ENCODE results near the gene PVALB. TPM values are rescaled to one million over a fixed set of nuclear protein-coding genes. Genes with fewer than 3 reads are reported as not detected.

PVALB gene
- total and polyA plus RNA-seq, 2 experiments from 2014 or later = not detected

DNA sequence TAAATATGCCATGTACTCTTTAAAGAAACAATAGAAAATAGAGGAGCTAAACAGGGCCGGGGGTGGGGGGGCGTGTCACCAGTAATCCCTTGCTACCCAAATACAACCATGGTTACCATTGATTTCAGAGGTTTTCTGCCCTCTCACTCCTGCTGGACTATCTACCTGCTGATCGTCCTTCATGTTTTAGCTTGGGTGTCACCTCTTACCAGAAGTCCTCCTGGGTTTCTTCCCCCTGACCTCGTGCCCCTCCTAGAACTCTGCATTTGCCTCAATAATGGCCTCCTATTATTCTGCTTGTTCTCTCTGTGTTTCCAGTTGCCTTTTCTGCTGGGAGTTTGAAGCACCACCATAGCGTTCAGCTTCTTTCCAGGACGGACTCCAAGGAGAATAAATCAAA lies 9.4 kb upstream of the PVALB start:
- Histone ChIP-seq H3K9me2 (replicated peaks; ENCODE audit: insufficient read depth) (no peaks in the 10 kb centered on the region), H3K27ac (no peak overlapping the region), H3K4me2 (no peak overlapping the region), H2AFZ (no peak overlapping the region), H4K20me1 (ENCODE audit: insufficient read depth, poor library complexity, severe bottlenecking) (no peaks in the 10 kb centered on the region), H3K27me3 (peaks cover under 1% of the 10 kb centered on the region), H3K4me1 (ENCODE audit: insufficient read depth) (no peaks in the 10 kb centered on the region), H3K4me3 (no peak overlapping the region), H3K36me3 (replicated peaks; ENCODE audit: insufficient read depth, low read depth) (no peaks in the 10 kb centered on the region), H3K9me3 (ENCODE audit: low read depth) (no peaks in the 10 kb centered on the region), H3K79me2 (no peaks in the 10 kb centered on the region)
- TF ChIP-seq EZH2phosphoT487 (IDR thresholded peaks at IDR 0.05; ENCODE audit: low read depth, severe bottlenecking, unreplicated experiment) = no peak
- no peak for TF ChIP-seq EZH2 (IDR thresholded peaks at IDR 0.05; ENCODE audit: borderline replicate concordance)
- TF ChIP-seq, protein P1, sequence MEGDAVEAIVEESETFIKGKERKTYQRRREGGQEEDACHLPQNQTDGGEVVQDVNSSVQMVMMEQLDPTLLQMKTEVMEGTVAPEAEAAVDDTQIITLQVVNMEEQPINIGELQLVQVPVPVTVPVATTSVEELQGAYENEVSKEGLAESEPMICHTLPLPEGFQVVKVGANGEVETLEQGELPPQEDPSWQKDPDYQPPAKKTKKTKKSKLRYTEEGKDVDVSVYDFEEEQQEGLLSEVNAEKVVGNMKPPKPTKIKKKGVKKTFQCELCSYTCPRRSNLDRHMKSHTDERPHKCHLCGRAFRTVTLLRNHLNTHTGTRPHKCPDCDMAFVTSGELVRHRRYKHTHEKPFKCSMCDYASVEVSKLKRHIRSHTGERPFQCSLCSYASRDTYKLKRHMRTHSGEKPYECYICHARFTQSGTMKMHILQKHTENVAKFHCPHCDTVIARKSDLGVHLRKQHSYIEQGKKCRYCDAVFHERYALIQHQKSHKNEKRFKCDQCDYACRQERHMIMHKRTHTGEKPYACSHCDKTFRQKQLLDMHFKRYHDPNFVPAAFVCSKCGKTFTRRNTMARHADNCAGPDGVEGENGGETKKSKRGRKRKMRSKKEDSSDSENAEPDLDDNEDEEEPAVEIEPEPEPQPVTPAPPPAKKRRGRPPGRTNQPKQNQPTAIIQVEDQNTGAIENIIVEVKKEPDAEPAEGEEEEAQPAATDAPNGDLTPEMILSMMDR (IDR thresholded peaks at IDR 0.05; ENCODE audit: poor library complexity) = no peak
- no peak for DNase-seq (ENCODE audit: low spot score)
- 76% methylated on average over 6 of the region's 6 CpGs for WGBS (ENCODE audit: low lambda C conversion rate, missing lambda C conversion rate)

DNA sequence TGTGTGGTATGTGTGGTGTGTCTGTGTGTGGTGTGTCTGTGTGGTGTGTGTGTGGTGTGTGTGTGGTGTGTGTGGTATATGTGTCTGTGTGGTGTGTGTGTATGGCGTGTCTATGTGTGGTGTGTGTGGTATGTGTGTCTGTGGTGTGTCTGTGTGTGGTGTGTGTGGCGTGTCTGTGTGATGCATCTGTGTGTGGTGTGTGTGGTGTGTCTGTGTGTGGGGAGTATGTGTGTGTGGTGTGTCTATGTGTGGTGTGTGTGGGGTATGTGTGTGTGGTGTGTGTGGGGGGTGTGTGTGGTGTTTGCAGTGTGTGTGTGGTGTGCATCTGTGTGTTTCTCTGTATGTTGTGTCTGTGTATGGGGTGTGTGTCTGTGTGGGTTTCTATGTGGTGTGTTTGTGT lies 7.8 kb upstream of the PVALB start:
- Histone ChIP-seq H3K79me2 (no peaks in the 10 kb centered on the region), H3K36me3 (replicated peaks; ENCODE audit: insufficient read depth, low read depth) (no peaks in the 10 kb centered on the region), H3K4me2 (no peak overlapping the region), H2AFZ (no peak overlapping the region), H3K4me3 (no peak overlapping the region), H3K27me3 (peaks cover 17% of the 10 kb centered on the region), H3K9me3 (ENCODE audit: low read depth) (no peaks in the 10 kb centered on the region), H3K27ac (no peak overlapping the region), H4K20me1 (ENCODE audit: insufficient read depth, poor library complexity, severe bottlenecking) (no peaks in the 10 kb centered on the region), H3K4me1 (ENCODE audit: insufficient read depth) (no peaks in the 10 kb centered on the region), H3K9me2 (replicated peaks; ENCODE audit: insufficient read depth) (no peaks in the 10 kb centered on the region)
- no peak for DNase-seq (ENCODE audit: low spot score)
- TF ChIP-seq, protein P1 (IDR thresholded peaks at IDR 0.05; ENCODE audit: poor library complexity) = no peak
- TF ChIP-seq EZH2phosphoT487 (IDR thresholded peaks at IDR 0.05; ENCODE audit: low read depth, severe bottlenecking, unreplicated experiment) (no peak), EZH2 (IDR thresholded peaks at IDR 0.05; ENCODE audit: borderline replicate concordance) (no peak)
- WGBS (ENCODE audit: low lambda C conversion rate, missing lambda C conversion rate) = 94% methylated on average over 2 of the region's 2 CpGs

DNA sequence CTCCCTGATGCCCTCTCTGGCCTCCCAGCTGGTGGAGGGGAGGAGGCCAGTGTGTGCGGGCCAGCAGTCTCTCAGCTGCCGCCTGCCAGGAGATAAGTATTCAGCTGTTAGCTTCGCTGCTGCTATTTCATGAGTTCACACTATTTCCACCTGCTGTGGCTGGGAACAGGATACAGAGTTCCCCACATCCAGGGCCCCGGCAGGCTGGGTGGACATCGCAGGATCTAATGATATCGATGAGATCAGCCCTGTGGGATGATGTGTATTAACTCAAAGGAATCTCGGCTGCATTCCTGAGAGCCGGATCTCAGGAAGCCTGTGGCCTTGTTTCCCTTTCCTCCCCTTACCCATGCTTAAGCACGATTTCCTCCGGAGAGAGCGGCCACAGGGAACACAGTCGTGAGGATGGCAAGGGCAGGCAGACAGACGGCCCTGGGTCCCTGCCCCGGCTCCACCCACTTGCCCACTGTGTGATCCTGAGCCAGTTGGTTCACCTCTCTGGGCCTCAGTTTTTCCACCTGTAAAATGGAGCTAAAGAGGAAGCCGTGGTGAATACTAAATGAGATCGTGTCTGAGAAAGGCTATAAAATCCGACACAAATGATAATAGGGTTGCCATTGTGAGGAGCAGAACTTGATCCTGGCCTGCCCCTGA lies 6.5 kb upstream of the PVALB start:
- TF ChIP-seq EZH2phosphoT487 (IDR thresholded peaks at IDR 0.05; ENCODE audit: low read depth, severe bottlenecking, unreplicated experiment) (no peak), EZH2 (IDR thresholded peaks at IDR 0.05; ENCODE audit: borderline replicate concordance) (no peak)
- TF ChIP-seq, protein P1 (IDR thresholded peaks at IDR 0.05; ENCODE audit: poor library complexity) = no peak
- Histone ChIP-seq H4K20me1 (ENCODE audit: insufficient read depth, poor library complexity, severe bottlenecking) (no peaks in the 10 kb centered on the region), H3K79me2 (no peaks in the 10 kb centered on the region), H3K36me3 (replicated peaks; ENCODE audit: insufficient read depth, low read depth) (no peaks in the 10 kb centered on the region), H3K27me3 (peaks cover 30% of the 10 kb centered on the region), H3K27ac (no peak overlapping the region), H2AFZ (no peak overlapping the region), H3K4me2 (no peak overlapping the region), H3K9me2 (replicated peaks; ENCODE audit: insufficient read depth) (no peaks in the 10 kb centered on the region), H3K4me1 (ENCODE audit: insufficient read depth) (no peaks in the 10 kb centered on the region), H3K4me3 (no peak overlapping the region), H3K9me3 (ENCODE audit: low read depth) (no peaks in the 10 kb centered on the region)
- WGBS (ENCODE audit: low lambda C conversion rate, missing lambda C conversion rate) = 70% methylated on average over 17 of the region's 17 CpGs
- DNase-seq (ENCODE audit: low spot score) = no peak

Measured in hepatocyte (in vitro differentiated cells).